CD4-positive, alpha-beta T cell treated with Interleukin-6 for 4 hours (primary cell): ENCODE data around the gene CHD6.

Experiments
- DNase-seq: peaks from one replicate; pipeline ENCODE4 v3.0.0-alpha.2; 2020; ENCODE audit warnings: mixed read lengths

The CHD6 gene

GRCh38 chr20:41424011-41424410, 194.2 kb downstream of the CHD6 start:
- no peak for DNase-seq

GRCh38 chr20:41422953-41423352, 195.2 kb downstream of the CHD6 start:
- DNase-seq: no peak

- DNase-seq: no peak
Measured at GRCh38 chr20:41418739-41419293, 199.4 kb downstream of the CHD6 start.

DNA sequence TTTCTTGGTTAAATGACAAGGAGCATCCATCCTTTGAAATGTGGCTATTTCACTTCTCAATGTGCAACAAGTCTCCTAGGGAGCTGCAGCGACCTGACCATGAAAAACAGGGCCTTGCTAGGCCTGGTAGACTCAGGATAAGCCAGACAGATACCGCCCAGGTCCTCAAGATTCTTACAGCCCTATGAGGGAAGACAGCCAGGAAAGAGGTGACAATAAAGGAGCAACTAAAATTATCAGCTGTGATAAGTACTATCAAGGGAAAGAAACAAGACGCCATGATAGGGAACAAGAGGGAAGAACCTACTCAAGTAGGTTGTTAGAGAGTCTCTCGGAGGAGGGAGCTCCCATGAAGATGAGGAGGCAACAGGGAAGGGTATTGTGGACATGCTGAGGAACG, 200.1 kb downstream of the CHD6 start:
- DNase-seq: no peak

- no peak for DNase-seq
Measured at GRCh38 chr20:41415191-41415590, 203.0 kb downstream of the CHD6 start.

GRCh38 chr20:41413169-41413568, 205.0 kb downstream of the CHD6 start:
- no peak for DNase-seq

- no peak for DNase-seq
Measured at GRCh38 chr20:41412324-41413120, 205.7 kb downstream of the CHD6 start.

- DNase-seq: no peak
Measured at GRCh38 chr20:41411391-41411847, 206.8 kb downstream of the CHD6 start.

- DNase-seq: no peak
Measured at GRCh38 chr20:41408986-41409385, 209.2 kb downstream of the CHD6 start.

GRCh38 chr20:41408156-41408794, 209.9 kb downstream of the CHD6 start:
- no peak for DNase-seq

DNA sequence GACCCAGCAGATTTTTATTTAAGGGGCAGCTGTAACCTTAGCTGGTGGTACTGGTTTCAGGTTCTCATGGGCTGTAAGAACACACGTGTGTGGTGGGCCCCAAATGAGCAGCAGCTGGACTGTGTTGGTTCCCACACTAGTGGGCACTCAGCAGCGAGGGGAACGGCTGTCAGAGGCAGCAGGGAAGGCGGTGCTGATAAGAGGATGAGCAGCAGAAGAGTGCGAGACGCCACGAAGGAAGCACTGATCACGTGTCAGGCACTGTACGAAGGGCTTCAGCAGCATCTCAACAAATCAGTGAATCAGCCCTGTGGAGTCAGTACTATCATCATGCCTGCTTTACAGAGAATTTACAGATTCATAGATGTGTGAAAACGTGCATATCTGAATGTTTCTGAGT, 210.6 kb downstream of the CHD6 start:
- DNase-seq: no peak

- DNase-seq: no peak
Measured at GRCh38 chr20:41406896-41407444, 211.2 kb downstream of the CHD6 start.

- DNase-seq: no peak
Measured at GRCh38 chr20:41406353-41406752, 211.8 kb downstream of the CHD6 start.

GRCh38 chr20:41405436-41405835, 212.7 kb downstream of the CHD6 start:
- no peak for DNase-seq

DNA sequence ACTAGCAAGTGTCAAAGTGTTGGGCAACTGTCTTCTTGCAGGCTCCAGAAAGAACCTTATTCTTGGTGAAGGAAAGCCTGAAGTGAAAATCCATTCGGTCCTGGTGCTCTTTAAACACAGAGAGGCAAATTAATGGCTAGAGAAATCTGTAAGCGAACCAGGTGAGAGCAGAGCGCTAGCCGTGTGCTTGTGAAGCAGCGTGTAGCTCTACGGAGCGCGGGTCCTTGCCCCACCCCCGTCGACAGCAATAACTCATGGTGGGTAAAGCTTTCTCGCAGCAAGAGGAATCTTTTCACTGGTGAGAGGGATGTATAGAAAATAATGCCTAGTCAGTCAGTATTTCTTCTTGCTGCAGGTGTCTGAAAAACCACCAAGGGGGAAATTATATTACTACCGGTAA, 214.6 kb downstream of the CHD6 start:
- no peak for DNase-seq

DNA sequence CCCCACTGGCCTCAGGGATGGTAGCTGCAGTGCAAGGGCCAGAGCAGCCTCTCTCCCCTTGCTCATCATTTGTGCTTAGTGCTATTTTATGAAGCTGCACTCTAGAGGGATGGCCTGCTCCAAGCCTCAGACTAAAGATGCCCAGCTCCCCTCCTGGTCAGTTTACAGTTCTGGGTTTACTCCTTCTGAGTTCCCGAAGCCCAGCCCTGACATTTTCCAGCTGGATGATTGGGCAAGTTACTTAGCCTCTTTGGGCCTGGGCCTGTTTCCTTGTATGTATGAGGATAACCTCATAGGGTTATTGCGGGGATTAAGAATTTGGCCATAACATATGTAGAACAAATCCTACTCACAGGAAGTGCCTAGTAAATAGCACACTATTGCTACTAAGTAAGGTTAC, 219.8 kb downstream of the CHD6 start:
- DNase-seq: no peak

- no peak for DNase-seq
Measured at GRCh38 chr20:41395667-41396664, 222.2 kb downstream of the CHD6 start.

- DNase-seq: no peak
Measured at GRCh38 chr20:41394931-41395666, 223.1 kb downstream of the CHD6 start.

DNA sequence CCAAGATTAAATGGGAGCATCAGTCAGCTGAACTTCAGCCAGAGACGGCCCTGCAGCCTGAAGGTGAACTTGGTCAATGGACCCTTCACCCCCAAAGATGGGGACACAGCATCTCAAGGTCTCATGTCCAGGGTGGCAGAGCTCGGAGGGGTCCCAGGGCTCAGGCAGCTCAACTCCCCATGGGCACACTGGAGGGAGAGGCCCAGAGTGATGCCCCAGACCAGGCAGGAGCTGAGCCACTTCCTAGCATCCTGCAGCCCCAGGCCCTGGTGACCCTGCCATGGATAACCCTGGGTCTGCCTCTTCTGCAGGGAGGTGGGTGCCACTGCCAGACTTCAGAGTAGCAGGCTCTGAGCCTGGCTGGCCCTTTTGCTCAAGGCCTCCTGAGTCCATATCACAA, 224.1 kb downstream of the CHD6 start:
- DNase-seq: no peak

- DNase-seq: no peak
Measured at GRCh38 chr20:41393705-41394066, 224.5 kb downstream of the CHD6 start.

DNA sequence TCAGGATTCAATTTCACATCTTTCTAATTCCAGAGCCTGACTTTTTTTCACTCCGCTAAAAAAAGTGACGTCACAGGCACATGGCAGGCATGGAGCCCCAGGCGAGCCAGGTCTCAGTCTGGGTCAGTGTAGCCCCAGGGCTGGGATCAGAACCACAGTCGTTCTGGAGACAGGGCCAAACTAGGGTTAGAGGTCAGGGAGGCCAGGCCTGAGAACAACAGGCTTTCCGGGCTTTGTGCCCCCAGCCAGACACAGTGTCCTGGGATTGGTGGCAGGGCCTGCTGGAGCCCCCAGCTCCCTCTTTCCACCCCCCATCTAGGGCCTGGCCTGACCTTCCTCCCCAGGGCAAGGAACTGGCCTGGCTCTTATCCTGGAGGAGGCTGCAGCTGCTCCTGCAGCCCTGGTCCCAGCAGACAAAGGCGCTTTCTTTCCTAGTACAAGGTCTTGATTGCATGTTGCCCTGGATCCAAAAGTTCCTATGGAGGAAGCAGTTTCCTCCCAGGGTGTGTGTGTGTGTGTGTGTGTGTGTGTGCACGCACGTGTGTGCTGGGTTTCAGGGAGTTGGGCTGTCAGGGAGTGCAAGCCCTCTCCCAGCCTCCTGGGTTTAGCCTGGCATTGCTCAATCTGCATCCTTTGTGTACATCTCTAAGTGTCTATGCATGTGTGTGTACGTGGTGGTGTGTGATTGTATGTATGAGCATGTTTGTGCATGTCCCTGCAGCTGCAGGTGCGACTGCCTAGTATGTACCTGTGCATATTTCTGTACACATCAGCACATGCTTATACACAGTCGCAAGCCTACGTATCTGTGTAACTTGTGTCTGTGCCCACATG, 225.1 kb downstream of the CHD6 start:
- DNase-seq: no peak
